HG02970 (cell line): ENCODE results near the gene CREG1.

Source experiments
- ATAC-seq: cut with Tn5 transposase; IDR thresholded peaks from one replicate; pipeline ENCODE4 v1.9.1; 2021; ENCODE audit warnings: mild to moderate bottlenecking, moderate library complexity, moderate number of reproducible peaks; ENCODE audit not compliant: unreplicated experiment, low FRiP score

CREG1 gene

GRCh38 chr1:167533851-167534300 is 19.7 kb downstream of the CREG1 start:
- no peak for ATAC-seq

- no peak for ATAC-seq
Observed at GRCh38 chr1:167532964-167533824, 20.4 kb downstream of the CREG1 start.

GRCh38 chr1:167532375-167532774 is 21.2 kb downstream of the CREG1 start:
- ATAC-seq = no peak

GRCh38 chr1:167529829-167530474 is 23.6 kb downstream of the CREG1 start:
- no peak for ATAC-seq

- no peak for ATAC-seq
Observed at GRCh38 chr1:167528057-167528728, 25.4 kb downstream of the CREG1 start.

- ATAC-seq = no peak
Observed at GRCh38 chr1:167526667-167527383, 26.7 kb downstream of the CREG1 start.

- ATAC-seq = no peak
Observed at GRCh38 chr1:167524651-167525050, 28.9 kb downstream of the CREG1 start.

GRCh38 chr1:167522246-167522645 is 31.3 kb downstream of the CREG1 start:
- ATAC-seq = no peak

GRCh38 chr1:167520711-167521206 is 32.8 kb downstream of the CREG1 start:
- ATAC-seq = no peak

- no peak for ATAC-seq
Observed at GRCh38 chr1:167518331-167518700, 35.2 kb downstream of the CREG1 start, which contains the start of gene CD247. CD247 (minus strand) TSS chr1:167518529; CDS start chr1:167518465, 64 bp downstream.

GRCh38 chr1:167517535-167518330 is 35.8 kb downstream of the CREG1 start:
- ATAC-seq = no peak

- ATAC-seq = no peak
Observed at GRCh38 chr1:167516404-167517388, 36.9 kb downstream of the CREG1 start.

GRCh38 chr1:167515893-167516321 is 37.7 kb downstream of the CREG1 start:
- ATAC-seq = no peak

- ATAC-seq = no peak
Observed at GRCh38 chr1:167515461-167515860, 38.1 kb downstream of the CREG1 start.

GRCh38 chr1:167514288-167514687 is 39.3 kb downstream of the CREG1 start:
- no peak for ATAC-seq

- no peak for ATAC-seq
Observed at GRCh38 chr1:167512046-167512654, 41.4 kb downstream of the CREG1 start.

- ATAC-seq = no peak
Observed at GRCh38 chr1:167511374-167511986, 42.1 kb downstream of the CREG1 start.
